ENCODE results near the gene FAM227B.
"Not testable (repeated sequence)": the region's sequence is repeated elsewhere in the genome, so short reads cannot be mapped to it uniquely, and the experiment has no call there.

FAM227B gene

DNA sequence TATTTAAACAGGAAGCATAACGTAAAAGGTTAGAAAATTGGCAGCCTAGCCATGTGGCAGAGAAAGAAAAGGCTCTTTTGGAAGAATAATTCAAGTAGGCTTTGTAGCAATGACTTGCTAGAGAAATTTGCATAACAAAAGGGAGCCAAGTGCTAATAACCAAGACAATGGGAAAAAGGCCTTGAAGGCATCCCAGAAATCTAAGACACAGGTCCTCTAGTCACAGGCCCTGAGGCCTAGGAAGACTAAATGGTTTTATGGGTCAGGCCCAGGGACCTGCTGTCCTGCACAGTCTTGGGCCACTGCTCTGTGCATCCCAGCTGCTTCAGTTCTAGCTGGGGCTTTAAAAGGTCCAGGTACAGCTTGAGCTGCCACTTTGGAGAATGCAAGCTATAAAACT lies 119.0 kb downstream of the FAM227B start:
- Histone ChIP-seq H3K27ac (ENCODE audit: low read depth, low read length) (no peak overlapping the region), H3K4me1 (ENCODE audit: control insufficient read depth, insufficient read depth, low read length, unreplicated experiment) (peaks cover 8% of the 10 kb centered on the region), H3K27me3 (ENCODE audit: insufficient read depth, low read length) (no peaks in the 10 kb centered on the region), H3K4me3 (ENCODE audit: low read depth, low read length) (no peak overlapping the region), H2AFZ (ENCODE audit: low read length, unreplicated experiment) (no peak overlapping the region), H3K36me3 (ENCODE audit: insufficient read depth, low read length) (no peaks in the 10 kb centered on the region), H3K79me2 (ENCODE audit: control insufficient read depth, insufficient read depth, low read length, unreplicated experiment) (no peaks in the 10 kb centered on the region)

- H3K4me3 ChIP-seq (ENCODE audit: low read depth, low read length): no peak overlapping the region; the same call in 1 of the 2 replicates
- peak overlapping the region; percentile 61 for H3K27ac ChIP-seq (ENCODE audit: low read depth, low read length)
- H3K4me1 ChIP-seq (ENCODE audit: control insufficient read depth, insufficient read depth, low read length, unreplicated experiment): peaks cover 54% of the 10 kb centered on the region
- no peaks in the 10 kb centered on the region for H3K27me3 ChIP-seq (ENCODE audit: insufficient read depth, low read length)
- no peaks in the 10 kb centered on the region for H3K79me2 ChIP-seq (ENCODE audit: control insufficient read depth, insufficient read depth, low read length, unreplicated experiment)
- H2AFZ ChIP-seq (ENCODE audit: low read length, unreplicated experiment): peak overlapping the region; percentile 33
- H3K36me3 ChIP-seq (ENCODE audit: insufficient read depth, low read length): no peaks in the 10 kb centered on the region
These were observed 124.4 kb downstream of the FAM227B start for GRCh38 chr15:49495993-49496753.

- Histone ChIP-seq H3K27me3 (ENCODE audit: insufficient read depth, low read length) (no peaks in the 10 kb centered on the region), H2AFZ (ENCODE audit: low read length, unreplicated experiment) (no peak overlapping the region), H3K4me1 (ENCODE audit: control insufficient read depth, insufficient read depth, low read length, unreplicated experiment) (peaks cover 55% of the 10 kb centered on the region), H3K27ac (ENCODE audit: low read depth, low read length) (peak overlapping the region; percentile 47), H3K79me2 (ENCODE audit: control insufficient read depth, insufficient read depth, low read length, unreplicated experiment) (no peaks in the 10 kb centered on the region), H3K4me3 (ENCODE audit: low read depth, low read length) (no peak overlapping the region), H3K36me3 (ENCODE audit: insufficient read depth, low read length) (no peaks in the 10 kb centered on the region)
These were observed 125.8 kb downstream of the FAM227B start for GRCh38 chr15:49494842-49495241.

DNA sequence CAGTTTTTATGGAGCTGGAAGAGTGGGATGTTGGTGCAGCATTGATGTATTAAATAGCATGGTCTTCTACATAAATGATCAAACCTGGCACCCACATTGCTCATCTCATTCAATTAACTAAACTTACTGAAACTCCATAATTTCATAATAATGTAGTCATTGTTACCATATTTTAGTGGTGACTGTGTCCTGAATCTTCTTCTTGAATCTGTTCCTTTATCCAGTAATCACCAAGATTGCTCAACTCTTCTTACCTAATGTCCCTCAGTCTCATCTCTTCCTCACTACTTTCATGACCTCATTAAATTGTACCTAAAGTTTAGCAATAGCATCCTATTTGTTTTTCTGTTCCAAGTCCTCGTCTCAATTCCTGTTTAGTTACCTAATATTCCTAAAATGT lies 127.8 kb downstream of the FAM227B start:
- H3K36me3 ChIP-seq (ENCODE audit: insufficient read depth, low read length): no peaks in the 10 kb centered on the region
- no peak overlapping the region for H3K4me3 ChIP-seq (ENCODE audit: low read depth, low read length)
- H3K79me2 ChIP-seq (ENCODE audit: control insufficient read depth, insufficient read depth, low read length, unreplicated experiment): no peaks in the 10 kb centered on the region
- peaks cover 55% of the 10 kb centered on the region for H3K4me1 ChIP-seq (ENCODE audit: control insufficient read depth, insufficient read depth, low read length, unreplicated experiment)
- H3K27me3 ChIP-seq (ENCODE audit: insufficient read depth, low read length): no peaks in the 10 kb centered on the region
- H2AFZ ChIP-seq (ENCODE audit: low read length, unreplicated experiment): no peak overlapping the region
- H3K27ac ChIP-seq (ENCODE audit: low read depth, low read length): peak overlapping the region; percentile 91

GRCh38 chr15:49492151-49492550 lies 128.5 kb downstream of the FAM227B start:
- H3K79me2 ChIP-seq (ENCODE audit: control insufficient read depth, insufficient read depth, low read length, unreplicated experiment): no peaks in the 10 kb centered on the region
- peak overlapping the region; percentile 91 for H3K27ac ChIP-seq (ENCODE audit: low read depth, low read length)

GRCh38 chr15:49490966-49491365 lies 129.7 kb downstream of the FAM227B start:
- H3K4me1 ChIP-seq (ENCODE audit: control insufficient read depth, insufficient read depth, low read length, unreplicated experiment): peaks cover 42% of the 10 kb centered on the region
- H3K27me3 ChIP-seq (ENCODE audit: insufficient read depth, low read length): no peaks in the 10 kb centered on the region
- H3K79me2 ChIP-seq (ENCODE audit: control insufficient read depth, insufficient read depth, low read length, unreplicated experiment): no peaks in the 10 kb centered on the region
- H2AFZ ChIP-seq (ENCODE audit: low read length, unreplicated experiment): no peak overlapping the region
- peak overlapping the region; percentile 52 for H3K27ac ChIP-seq (ENCODE audit: low read depth, low read length)
- H3K36me3 ChIP-seq (ENCODE audit: insufficient read depth, low read length): no peaks in the 10 kb centered on the region
- no peak overlapping the region for H3K4me3 ChIP-seq (ENCODE audit: low read depth, low read length)

More at GRCh38 chr15:49492151-49492550, 128.5 kb downstream of the FAM227B start:
- H3K36me3 ChIP-seq (ENCODE audit: insufficient read depth, low read length): no peaks in the 10 kb centered on the region
- no peak overlapping the region for H2AFZ ChIP-seq (ENCODE audit: low read length, unreplicated experiment)
- H3K27me3 ChIP-seq (ENCODE audit: insufficient read depth, low read length): no peaks in the 10 kb centered on the region
- H3K4me1 ChIP-seq (ENCODE audit: control insufficient read depth, insufficient read depth, low read length, unreplicated experiment): peaks cover 53% of the 10 kb centered on the region
- H3K4me3 ChIP-seq (ENCODE audit: low read depth, low read length): no peak overlapping the region

DNA sequence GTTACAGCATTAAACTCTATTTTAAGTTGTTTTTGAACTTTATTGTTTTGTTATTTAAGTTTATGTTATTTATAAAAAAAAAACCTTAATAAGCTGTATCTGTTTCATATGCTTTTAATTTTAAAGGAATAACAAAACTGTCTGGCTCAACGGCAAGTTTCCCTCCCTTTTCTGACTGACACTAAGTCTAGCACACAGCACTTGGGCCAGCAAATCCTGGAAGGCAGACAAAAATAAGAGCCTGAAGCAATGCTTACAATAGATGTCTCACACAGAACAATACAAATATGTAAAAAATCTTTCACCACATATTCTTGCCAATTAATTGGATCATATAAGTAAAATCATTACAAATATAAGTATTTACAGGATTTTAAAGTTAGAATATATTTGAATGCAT lies 135.2 kb downstream of the FAM227B start:
- H3K79me2 ChIP-seq (ENCODE audit: control insufficient read depth, insufficient read depth, low read length, unreplicated experiment); H3K4me3 ChIP-seq (ENCODE audit: low read depth, low read length); H3K27ac ChIP-seq (ENCODE audit: low read depth, low read length); H3K27me3 ChIP-seq (ENCODE audit: insufficient read depth, low read length); H3K4me1 ChIP-seq (ENCODE audit: control insufficient read depth, insufficient read depth, low read length, unreplicated experiment); H2AFZ ChIP-seq (ENCODE audit: low read length, unreplicated experiment); H3K36me3 ChIP-seq (ENCODE audit: insufficient read depth, low read length): not testable (repeated sequence)

DNA sequence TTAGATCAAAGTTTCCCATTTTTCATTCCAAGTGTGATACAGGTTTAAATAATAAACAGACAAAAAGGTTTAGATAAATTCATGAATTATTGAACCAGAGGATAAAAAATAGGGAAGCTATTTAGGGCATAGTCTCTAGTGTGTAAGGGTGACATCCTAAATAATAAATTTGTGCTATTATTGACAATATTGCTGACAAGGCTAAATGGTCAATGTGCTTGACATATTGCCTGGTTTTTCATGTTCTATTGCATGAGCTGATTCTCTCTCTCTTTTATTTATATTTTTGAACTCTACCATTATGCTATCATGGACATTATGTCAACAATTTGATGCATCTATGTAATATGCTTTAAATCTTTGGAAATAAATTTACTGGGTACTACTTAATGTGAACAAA lies 141.6 kb downstream of the FAM227B start:
- H3K79me2 ChIP-seq (ENCODE audit: control insufficient read depth, insufficient read depth, low read length, unreplicated experiment); H3K4me1 ChIP-seq (ENCODE audit: control insufficient read depth, insufficient read depth, low read length, unreplicated experiment); H3K27me3 ChIP-seq (ENCODE audit: insufficient read depth, low read length); H3K36me3 ChIP-seq (ENCODE audit: insufficient read depth, low read length); H3K4me3 ChIP-seq (ENCODE audit: low read depth, low read length); H3K27ac ChIP-seq (ENCODE audit: low read depth, low read length); H2AFZ ChIP-seq (ENCODE audit: low read length, unreplicated experiment): not testable (repeated sequence)

GRCh38 chr15:49478021-49478420 lies 142.6 kb downstream of the FAM227B start:
- not testable (repeated sequence) for H3K27me3 ChIP-seq (ENCODE audit: insufficient read depth, low read length); H2AFZ ChIP-seq (ENCODE audit: low read length, unreplicated experiment); H3K4me3 ChIP-seq (ENCODE audit: low read depth, low read length); H3K79me2 ChIP-seq (ENCODE audit: control insufficient read depth, insufficient read depth, low read length, unreplicated experiment); H3K36me3 ChIP-seq (ENCODE audit: insufficient read depth, low read length); H3K4me1 ChIP-seq (ENCODE audit: control insufficient read depth, insufficient read depth, low read length, unreplicated experiment); H3K27ac ChIP-seq (ENCODE audit: low read depth, low read length)

GRCh38 chr15:49473031-49473430 lies 147.6 kb downstream of the FAM227B start:
- no peak overlapping the region for H2AFZ ChIP-seq (ENCODE audit: low read length, unreplicated experiment)
- H3K79me2 ChIP-seq (ENCODE audit: control insufficient read depth, insufficient read depth, low read length, unreplicated experiment): no peaks in the 10 kb centered on the region
- H3K36me3 ChIP-seq (ENCODE audit: insufficient read depth, low read length): no peaks in the 10 kb centered on the region
- H3K27me3 ChIP-seq (ENCODE audit: insufficient read depth, low read length): no peaks in the 10 kb centered on the region
- H3K27ac ChIP-seq (ENCODE audit: low read depth, low read length): 0 out of 2 replicates have a peak overlapping the region, but pooled peaks have one; percentile 13
- peaks cover 14% of the 10 kb centered on the region for H3K4me1 ChIP-seq (ENCODE audit: control insufficient read depth, insufficient read depth, low read length, unreplicated experiment)
- H3K4me3 ChIP-seq (ENCODE audit: low read depth, low read length): no peak overlapping the region

GRCh38 chr15:49472338-49472737 lies 148.3 kb downstream of the FAM227B start:
- Histone ChIP-seq H3K79me2 (ENCODE audit: control insufficient read depth, insufficient read depth, low read length, unreplicated experiment) (no peaks in the 10 kb centered on the region), H3K4me3 (ENCODE audit: low read depth, low read length) (no peak overlapping the region), H3K27ac (ENCODE audit: low read depth, low read length) (no peak overlapping the region), H3K27me3 (ENCODE audit: insufficient read depth, low read length) (no peaks in the 10 kb centered on the region), H3K4me1 (ENCODE audit: control insufficient read depth, insufficient read depth, low read length, unreplicated experiment) (peaks cover 20% of the 10 kb centered on the region), H3K36me3 (ENCODE audit: insufficient read depth, low read length) (no peaks in the 10 kb centered on the region), H2AFZ (ENCODE audit: low read length, unreplicated experiment) (no peak overlapping the region)

All from ACC112 (cell line).